CD1c-positive myeloid dendritic cell (primary cell): ENCODE results near the gene FOXD2.

Source experiments
- DNase-seq: peaks from one replicate; pipeline ENCODE4 v3.0.0-alpha.2; 2016; ENCODE audit errors: extremely low spot score

The FOXD2 gene

DNA sequence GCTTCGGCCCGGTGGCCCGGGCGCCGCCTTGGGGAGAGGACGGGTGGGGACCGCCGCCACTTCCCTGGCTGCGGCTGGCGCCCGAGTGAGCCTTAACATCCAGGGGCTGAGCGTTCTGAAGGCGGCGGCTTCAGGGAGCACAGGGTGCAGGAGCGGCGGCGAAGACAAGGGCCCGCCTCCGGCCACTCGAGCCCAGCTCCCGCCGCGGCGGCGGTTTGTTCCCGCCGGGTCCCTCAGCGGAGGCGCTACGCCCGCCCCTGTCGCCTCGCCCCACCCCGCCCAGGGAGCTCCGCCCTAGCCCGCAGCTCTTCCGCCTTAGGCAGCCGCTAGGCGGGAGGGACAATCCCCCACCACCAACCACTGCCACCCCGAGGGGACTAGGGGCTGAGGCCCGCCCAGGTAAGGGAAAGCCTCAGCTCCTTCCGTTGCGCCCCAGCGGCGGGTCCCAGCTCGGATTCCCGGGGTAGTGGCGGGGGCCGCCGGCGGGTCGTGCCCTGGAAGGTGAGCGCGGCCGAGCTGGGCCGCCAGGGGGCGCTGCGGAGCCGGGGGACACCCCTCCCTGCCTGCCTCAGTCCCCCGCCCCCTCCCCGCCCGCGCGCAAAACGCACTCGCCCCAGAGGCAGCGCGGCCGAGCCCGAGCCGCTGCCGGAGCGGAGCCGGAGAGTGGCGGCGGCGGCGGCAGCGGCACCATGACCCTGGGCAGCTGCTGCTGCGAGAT, at the start of gene FOXD2:
FOXD2 (plus strand) TSS at position 598 of the 718 bp plus-strand sequence; CDS start at position 690, 92 bp downstream.
- DNase-seq: peak; percentile 93

GRCh38 chr1:47388891-47389238, 49.0 kb upstream of the FOXD2 start:
- peak; percentile 68 for DNase-seq

GRCh38 chr1:47389731-47390130, 48.1 kb upstream of the FOXD2 start:
- DNase-seq: no peak

- DNase-seq: no peak
Observed at GRCh38 chr1:47390843-47391242, 47.0 kb upstream of the FOXD2 start.

DNA sequence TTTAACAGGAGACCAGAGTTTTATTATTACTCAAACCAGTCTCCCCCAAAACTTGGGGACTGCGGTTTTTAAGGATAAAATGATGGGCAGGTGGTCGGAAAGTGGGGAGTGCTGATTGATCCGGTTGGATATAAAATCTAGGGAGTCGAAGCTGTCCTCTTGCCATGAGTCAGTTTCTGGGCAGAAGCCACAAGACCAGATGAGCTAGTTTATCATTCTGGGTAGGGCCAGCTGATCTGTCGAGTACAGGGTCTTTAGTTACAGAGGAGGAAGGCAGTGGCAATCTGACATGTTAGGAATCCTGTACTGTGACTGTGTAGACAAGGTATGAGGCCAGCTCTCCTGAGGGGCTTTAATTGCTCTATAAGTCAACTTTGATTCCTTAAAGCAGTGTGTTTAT, 44.7 kb upstream of the FOXD2 start:
- no peak for DNase-seq

DNA sequence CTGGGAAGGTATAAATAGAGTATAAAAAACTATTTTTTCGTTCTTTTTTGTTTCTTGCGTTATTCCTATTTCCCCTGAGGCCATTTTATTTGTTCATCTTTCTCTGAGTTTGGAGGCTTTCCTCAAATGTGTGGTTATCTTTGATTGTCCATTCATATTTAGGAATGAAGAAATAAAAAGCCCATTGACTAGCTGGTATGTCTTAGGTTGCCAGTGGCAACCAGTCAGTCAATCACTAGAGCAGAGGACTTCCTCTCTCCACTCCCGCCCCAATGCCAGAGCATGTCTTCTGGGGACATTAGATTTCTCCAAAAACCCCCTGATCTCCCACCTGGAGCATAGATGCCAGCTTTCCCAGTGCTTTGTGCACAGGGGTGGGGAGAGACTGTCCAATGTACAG, 42.4 kb upstream of the FOXD2 start:
- DNase-seq: no peak

- DNase-seq: no peak
Observed at GRCh38 chr1:47396671-47397196, 41.1 kb upstream of the FOXD2 start.

GRCh38 chr1:47399138-47399845, 38.6 kb upstream of the FOXD2 start:
- DNase-seq: no peak

DNA sequence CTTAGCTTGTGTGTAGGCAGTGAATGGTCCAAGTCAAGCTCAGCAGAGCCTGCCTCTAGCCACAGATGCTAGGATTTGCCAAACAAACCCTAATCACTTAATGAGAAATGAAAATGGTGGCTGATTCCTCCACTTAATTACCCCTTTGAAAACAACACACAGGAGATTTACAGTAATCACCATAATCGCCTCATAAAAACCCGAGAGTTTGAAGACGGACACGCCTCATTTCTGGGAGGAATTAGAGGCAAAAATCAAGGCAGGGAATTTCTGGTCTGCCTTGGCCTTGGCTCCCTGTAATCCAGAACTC, 38.0 kb upstream of the FOXD2 start:
- no peak for DNase-seq

- DNase-seq: no peak
Observed at GRCh38 chr1:47401761-47402160, 36.1 kb upstream of the FOXD2 start.

GRCh38 chr1:47402591-47402990, 35.3 kb upstream of the FOXD2 start:
- no peak for DNase-seq

DNA sequence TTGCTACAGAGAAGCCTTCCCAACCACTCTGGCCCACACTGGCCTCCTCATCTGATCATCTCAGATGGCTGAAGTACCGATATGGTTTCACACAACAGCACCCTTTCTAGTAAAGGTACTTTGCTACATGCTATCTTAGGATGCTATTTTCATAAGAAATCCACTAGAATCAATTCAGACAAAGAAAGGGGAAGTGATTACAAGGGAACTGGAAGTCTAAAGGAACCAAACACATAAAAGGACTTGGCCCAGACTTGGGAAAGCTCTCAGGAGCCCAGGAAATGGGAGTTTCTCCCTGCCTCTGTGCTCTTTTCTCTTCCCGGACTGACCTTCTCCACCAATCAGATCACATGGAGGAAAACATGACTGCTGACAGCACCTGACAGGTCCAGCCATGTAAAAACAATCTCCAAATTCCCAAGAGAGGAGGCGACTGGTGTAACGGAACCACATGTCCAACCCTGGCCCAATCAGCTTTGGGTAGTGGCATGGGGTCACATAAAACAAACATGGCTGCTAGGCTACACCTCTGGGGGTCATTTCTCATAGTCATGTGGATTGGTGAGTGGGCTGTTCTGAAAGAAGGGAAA, 34.4 kb upstream of the FOXD2 start:
- peak; percentile 18 for DNase-seq

- peak; percentile 46 for DNase-seq
Observed at GRCh38 chr1:47405697-47406096, 32.1 kb upstream of the FOXD2 start.

GRCh38 chr1:47406966-47407365, 30.9 kb upstream of the FOXD2 start:
- DNase-seq: no peak

- no peak for DNase-seq
Observed at GRCh38 chr1:47407481-47407880, 30.4 kb upstream of the FOXD2 start.

DNA sequence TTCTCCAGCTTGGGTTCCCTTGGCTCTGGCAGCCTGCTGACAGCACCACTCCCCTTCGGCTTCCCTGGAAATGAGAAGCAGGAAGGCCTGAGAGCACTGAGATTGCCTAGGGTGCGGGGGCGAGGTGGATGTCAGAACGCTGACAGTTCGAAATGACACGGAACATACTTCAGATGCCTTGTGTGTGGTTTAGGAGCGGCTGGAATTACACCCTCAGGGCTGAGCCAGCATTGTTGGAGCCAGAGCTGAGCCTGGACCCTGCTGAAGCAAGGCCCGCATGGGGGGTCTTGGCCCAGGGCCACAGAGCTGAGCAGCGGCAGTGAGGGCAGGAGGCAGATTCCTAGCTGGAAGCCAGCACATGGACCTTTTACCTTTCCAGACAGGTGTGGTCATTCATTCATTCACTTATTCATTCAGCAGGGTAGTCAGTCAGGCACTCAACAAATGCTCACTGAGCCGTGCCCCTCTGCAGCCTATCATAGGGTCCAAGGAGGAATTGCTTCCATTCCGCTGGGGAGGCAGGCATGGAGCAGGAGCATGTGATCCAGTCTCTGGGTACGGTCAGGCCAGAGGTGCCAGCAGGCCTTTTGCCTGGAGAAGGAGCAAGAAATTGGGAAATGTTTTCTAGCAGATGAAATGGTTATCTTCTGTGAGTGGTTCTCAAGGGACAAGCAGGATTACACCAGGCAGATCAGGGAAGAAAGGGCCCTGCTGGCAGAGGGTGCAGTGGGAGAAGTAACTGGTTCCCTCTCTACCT, 28.4 kb upstream of the FOXD2 start:
- DNase-seq: peak; percentile 70

- no peak for DNase-seq
Observed at GRCh38 chr1:47410068-47410455, 27.8 kb upstream of the FOXD2 start.

DNA sequence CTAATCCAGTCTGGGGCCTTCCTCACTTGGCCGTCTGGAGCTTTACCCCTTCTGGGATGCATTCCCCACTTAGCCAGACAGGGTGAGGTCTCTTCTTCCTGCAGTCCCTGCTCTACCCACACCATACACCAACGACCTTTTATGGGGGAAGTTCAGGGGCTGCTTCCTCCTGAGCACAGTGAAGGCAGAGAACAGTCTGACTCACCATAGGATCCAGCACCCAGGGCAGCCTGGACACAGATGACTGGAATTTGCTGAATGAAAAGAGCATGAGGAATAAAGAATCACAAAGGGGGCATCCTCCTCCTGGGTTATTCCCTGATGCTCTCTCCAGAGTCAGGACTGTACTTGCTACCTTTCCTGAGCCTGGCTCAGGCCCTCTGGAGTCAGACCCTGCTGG, 26.4 kb upstream of the FOXD2 start:
- DNase-seq: peak; percentile 69

DNA sequence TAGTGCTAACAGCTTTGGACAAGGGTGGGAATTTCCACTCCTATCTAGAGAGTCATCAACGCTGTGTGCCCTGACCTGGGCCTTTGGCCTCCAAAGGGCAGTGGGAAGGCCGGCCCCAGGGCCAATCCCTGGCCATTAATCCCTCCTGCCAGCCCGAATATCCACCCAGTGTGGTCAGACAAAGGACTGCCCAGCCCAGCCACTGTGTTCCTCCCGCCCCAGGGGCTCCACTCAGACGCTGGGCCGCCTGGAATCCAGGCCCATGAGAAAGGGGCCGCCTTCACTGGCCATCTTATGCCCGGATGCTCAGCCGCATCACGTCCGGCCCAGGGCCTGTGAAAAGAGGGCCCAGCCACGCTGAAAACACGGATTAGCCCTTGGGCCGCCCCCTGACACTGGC, 25.4 kb upstream of the FOXD2 start:
- DNase-seq: no peak

GRCh38 chr1:47415728-47416318, 22.0 kb upstream of the FOXD2 start, which contains the start of gene FOXE3:
FOXE3 (plus strand) TSS chr1:47416285; CDS start chr1:47416316, 31 bp downstream.
- DNase-seq: no peak

- no peak for DNase-seq
Observed at GRCh38 chr1:47416319-47417169, 21.3 kb upstream of the FOXD2 start.
